Stimulated activated CD4-positive, alpha-beta T cell treated with anti-CD3 and anti-CD28 coated beads, Interleukin-1b, Interleukin-23, amount 100 ng/mL, for 24 hours (primary cell): ENCODE measurements around the gene TREM1.
"Not testable (repeated sequence)": the region's sequence is repeated elsewhere in the genome, so short reads cannot be mapped to it uniquely, and the experiment has no call there.

Experiments used
- DNase-seq, 4 experiments: peaks; one replicate each; pipeline ENCODE4 v3.0.0-alpha.2; 2020; ENCODE audit warnings: low read depth in 4 of 4, low spot score in 1 of 4

TREM1 gene

GRCh38 chr6:41262401-41262800 is 24.1 kb downstream of the TREM1 start:
- DNase-seq: no peak

- DNase-seq: no peak
Observed at GRCh38 chr6:41258196-41258493, 28.3 kb downstream of the TREM1 start.

GRCh38 chr6:41257369-41258195 is 28.9 kb downstream of the TREM1 start:
- no peak for DNase-seq

- DNase-seq: no peak
Observed at GRCh38 chr6:41256383-41256782, 30.1 kb downstream of the TREM1 start.

- no peak for DNase-seq
Observed at GRCh38 chr6:41255638-41256246, 30.7 kb downstream of the TREM1 start.

- DNase-seq: no peak
Observed at GRCh38 chr6:41255110-41255509, 31.4 kb downstream of the TREM1 start.

- no peak for DNase-seq
Observed at GRCh38 chr6:41252401-41253169, 33.9 kb downstream of the TREM1 start.

- no peak for DNase-seq
Observed at GRCh38 chr6:41247882-41248705, 38.4 kb downstream of the TREM1 start.

- no peak for DNase-seq
Observed at GRCh38 chr6:41247288-41247865, 39.1 kb downstream of the TREM1 start.

- not testable (repeated sequence) for DNase-seq
Observed at GRCh38 chr6:41246529-41246928, 40.0 kb downstream of the TREM1 start.

GRCh38 chr6:41239467-41240159 is 46.9 kb downstream of the TREM1 start:
- no peak for DNase-seq

- no peak for DNase-seq
Observed at GRCh38 chr6:41237128-41237527, 49.4 kb downstream of the TREM1 start.

GRCh38 chr6:41236276-41236675 is 50.2 kb downstream of the TREM1 start:
- DNase-seq: no peak

GRCh38 chr6:41232667-41233066 is 53.8 kb downstream of the TREM1 start:
- no peak for DNase-seq

GRCh38 chr6:41231246-41231645 is 55.2 kb downstream of the TREM1 start:
- no peak for DNase-seq

- DNase-seq: no peak
Observed at GRCh38 chr6:41229721-41230120, 56.8 kb downstream of the TREM1 start.

- DNase-seq: no peak
Observed at GRCh38 chr6:41228616-41229015, 57.9 kb downstream of the TREM1 start.

GRCh38 chr6:41228096-41228495 is 58.4 kb downstream of the TREM1 start, which contains the start of gene TREML4:
Gene TREML4 (plus strand): TSS chr6:41228349. CDS start chr6:41228428, 79 bp downstream.
- no peak for DNase-seq

- DNase-seq: no peak
Observed at GRCh38 chr6:41226752-41227151, 59.7 kb downstream of the TREM1 start.

- DNase-seq: no peak
Observed at GRCh38 chr6:41224800-41225199, 61.7 kb downstream of the TREM1 start.
